Stimulated activated CD8-positive, alpha-beta memory T cell treated with anti-CD3 and anti-CD28 coated beads, Interleukin-4, amount 100 ng/mL, for 48 hours (primary cell): ENCODE results near the gene GABRB1.

Experiments
- DNase-seq: peaks from one replicate; pipeline ENCODE4 v3.0.0-alpha.2; 2020

GABRB1 gene

GRCh38 chr4:47031011-47031678 is at the start of gene GABRB1:
Gene GABRB1, plus strand, starts transcription at chr4:47031567.
- DNase-seq: peak; percentile 36

- no peak for DNase-seq
Observed at GRCh38 chr4:46984781-46985180, 46.6 kb upstream of the GABRB1 start.

- no peak for DNase-seq
Observed at GRCh38 chr4:46986922-46987638, 44.3 kb upstream of the GABRB1 start.

DNA sequence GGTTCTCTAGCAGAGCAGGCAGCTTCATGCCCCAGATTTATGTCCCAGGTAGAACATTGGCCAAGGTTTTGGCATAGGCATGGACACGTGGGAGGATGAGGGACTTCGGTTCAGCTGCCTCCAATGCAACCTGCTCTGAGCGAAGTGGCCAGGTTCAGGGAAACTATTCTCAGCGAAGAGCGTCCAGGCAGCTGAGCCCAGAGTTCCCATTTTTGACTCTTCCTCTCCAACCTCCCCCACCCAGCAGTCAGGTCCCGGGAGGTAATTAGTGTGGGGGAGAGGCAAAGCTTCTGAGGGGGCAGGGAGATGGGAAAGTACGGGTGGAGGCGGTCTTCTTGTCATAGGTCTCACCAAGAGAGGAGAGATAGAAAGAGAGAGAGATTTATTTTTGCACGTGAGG is 39.0 kb upstream of the GABRB1 start:
- no peak for DNase-seq

GRCh38 chr4:46993075-46994006 is 38.0 kb upstream of the GABRB1 start, which contains the start of gene GABRA4:
Gene GABRA4, minus strand, starts transcription at chr4:46993581. Its CDS starts 157 bp downstream, at chr4:46993424.
- no peak for DNase-seq

DNA sequence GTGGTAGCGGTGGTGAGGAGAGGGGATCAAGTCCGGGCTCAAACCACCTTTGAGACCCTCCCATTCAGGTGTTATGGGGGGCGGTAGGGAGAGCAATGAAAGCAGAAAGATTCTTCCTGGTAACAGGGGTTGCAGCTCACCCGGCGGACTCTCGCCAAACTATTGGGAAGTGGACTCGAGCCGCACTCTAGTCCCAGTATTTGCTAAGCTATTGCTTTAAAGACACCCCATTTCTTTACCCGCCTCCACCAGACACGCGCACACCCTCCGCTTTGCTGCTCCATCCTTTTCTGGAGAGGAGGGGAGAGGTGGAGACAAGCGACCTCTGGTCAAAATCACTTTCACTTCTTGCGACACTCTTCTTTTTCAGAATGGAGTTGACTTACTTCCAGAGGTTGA is 37.4 kb upstream of the GABRB1 start:
- no peak for DNase-seq

- DNase-seq: no peak
Observed at GRCh38 chr4:46999566-46999965, 31.8 kb upstream of the GABRB1 start.

- no peak for DNase-seq
Observed at GRCh38 chr4:47000406-47000805, 31.0 kb upstream of the GABRB1 start.

DNA sequence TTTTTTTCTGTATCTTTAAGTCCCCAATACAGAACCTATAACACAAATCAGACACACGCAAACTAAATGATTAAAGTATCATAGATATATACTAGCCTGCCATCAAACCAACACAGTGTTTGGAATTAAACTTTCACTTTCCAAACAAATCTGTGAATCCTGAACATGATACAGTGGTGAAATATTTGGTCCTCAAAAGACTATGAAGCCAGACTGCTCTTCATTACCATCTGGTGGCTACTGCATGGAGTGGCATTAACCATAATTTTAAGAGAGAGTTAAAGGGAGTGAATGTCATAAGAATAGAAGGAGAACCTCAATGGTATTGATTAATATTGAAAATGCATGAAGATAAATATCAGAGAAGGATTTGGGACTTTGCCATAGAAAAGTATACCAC is 28.8 kb upstream of the GABRB1 start:
- no peak for DNase-seq

DNA sequence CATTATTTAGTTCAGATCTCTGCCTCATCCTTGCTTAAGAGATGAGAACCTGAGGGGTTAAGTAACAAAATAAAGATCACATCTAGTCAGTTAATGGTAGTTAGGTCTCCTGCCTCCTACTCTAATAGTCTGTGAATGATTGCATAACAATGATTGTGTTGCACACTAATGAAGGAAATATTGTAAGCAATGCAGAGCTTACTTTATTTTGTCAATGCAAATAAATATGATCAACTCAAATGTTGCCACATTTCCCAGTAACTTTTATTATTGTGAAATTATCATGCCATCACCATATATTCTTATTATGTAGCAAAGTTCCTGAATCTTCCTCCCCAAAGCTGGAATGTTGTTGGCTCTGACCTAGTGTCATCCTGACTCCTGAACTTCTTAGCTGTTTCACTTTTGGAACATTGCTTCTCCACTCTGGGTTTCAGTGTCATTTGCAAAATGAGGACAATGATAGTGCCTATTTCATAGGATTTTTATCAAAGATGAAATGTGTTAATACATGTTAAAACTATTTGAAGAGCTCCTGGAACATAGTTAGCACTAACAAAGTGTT is 20.9 kb upstream of the GABRB1 start:
- DNase-seq: no peak

- DNase-seq: no peak
Observed at GRCh38 chr4:47010912-47011446, 20.4 kb upstream of the GABRB1 start.

GRCh38 chr4:47012676-47013075 is 18.7 kb upstream of the GABRB1 start:
- no peak for DNase-seq

DNA sequence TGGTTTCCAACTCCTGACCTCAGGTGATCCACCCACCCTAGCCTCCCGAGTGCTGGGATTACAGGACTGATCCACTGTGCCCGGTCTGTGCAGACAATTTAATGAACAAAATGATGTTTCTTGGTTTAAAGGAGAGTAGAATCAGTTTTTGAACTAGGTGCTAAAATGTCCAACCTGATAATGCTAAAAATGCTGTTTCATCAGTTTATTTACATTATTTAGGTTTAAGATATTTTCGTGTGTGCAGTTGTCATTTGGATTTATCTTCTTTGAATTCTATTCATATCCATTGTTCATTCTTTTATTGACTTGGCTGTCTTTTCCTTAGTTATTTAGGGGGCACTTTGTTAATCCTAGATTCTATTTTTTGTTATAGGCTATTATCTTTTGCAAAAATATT is 18.0 kb upstream of the GABRB1 start:
- DNase-seq: no peak

GRCh38 chr4:47017081-47017480 is 14.3 kb upstream of the GABRB1 start:
- DNase-seq: no peak

DNA sequence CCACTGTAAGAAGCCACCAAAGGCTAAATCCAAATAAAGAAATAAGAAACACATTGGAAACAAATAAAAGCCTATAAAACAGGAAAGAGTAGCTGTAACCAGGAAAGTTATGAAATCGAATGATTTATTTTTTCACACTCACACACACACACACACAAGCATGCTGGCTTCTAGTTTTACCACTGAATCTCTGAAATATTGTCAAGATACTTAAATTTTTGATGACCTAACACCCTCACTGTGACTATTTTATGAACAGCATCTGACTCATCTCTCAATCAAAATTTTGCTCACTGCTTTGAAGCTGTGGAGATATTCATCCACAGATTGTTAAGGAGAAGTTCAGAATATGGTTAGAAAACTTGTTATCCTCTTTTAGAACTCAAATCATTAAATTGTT is 13.9 kb upstream of the GABRB1 start:
- no peak for DNase-seq

GRCh38 chr4:47031751-47032404 is 511 bp downstream of the GABRB1 start:
- peak; percentile 22 for DNase-seq

DNA sequence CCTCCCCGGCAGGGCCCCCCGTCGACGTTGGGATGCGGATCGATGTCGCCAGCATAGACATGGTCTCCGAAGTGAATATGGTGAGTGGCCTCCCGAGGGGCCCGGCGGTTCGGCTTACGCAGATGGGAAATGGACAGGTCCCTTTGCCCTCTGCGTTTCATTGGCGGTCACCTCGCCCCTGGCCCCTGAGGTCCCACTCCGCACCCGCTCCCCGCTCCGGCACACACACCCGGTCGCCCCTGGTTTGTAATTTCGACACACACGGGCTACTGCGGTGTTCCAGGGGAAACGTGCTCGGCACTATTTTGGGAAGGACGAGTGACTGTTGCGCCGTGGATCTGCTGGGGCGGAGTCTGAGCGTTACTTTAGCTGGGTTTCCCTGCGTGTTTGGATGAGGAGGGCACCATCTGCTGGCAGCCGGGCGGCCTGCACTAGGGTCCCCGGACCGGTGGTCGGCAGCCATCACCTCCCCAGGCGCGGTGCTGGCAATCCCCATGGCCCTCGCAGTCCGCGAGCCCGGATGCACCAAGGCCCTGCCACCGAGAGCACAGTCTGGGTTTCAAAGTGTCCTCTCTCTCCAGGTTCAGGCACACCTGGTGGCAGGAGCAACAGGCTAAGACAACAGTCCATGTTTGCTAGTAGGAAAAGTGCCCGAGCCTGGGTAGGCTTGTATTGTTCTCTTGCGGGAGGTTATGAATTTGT is 1.2 kb downstream of the GABRB1 start:
- peak; percentile 61 for DNase-seq

GRCh38 chr4:47038263-47038662 is 6.9 kb downstream of the GABRB1 start:
- DNase-seq: no peak

GRCh38 chr4:47040828-47041227 is 9.5 kb downstream of the GABRB1 start:
- no peak for DNase-seq

DNA sequence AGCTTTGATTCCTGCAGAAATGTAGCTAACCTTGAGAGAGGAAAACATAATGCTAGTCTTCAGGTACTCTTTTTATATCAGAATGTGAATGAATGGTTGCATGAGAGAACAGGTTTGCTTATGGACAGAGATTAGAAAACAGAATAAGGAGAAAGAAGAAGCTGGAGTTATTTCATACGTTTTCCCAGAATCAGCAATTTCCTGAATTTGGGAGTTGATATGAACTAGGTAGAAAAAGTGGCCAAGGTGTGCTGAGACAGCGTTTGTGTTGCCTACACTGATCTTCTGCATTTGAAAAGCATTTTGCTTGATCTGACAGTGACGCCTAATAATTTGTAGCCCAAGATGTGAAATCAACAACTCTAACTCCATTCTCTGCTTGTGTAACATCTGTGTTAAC is 12.5 kb downstream of the GABRB1 start:
- no peak for DNase-seq

GRCh38 chr4:47045261-47045660 is 13.9 kb downstream of the GABRB1 start:
- DNase-seq: no peak

GRCh38 chr4:47049347-47049746 is 18.0 kb downstream of the GABRB1 start:
- no peak for DNase-seq
